Prostate gland (tissue), 2 donors: ENCODE measurements around the gene IRS2. TPM values are rescaled to one million over a fixed set of nuclear protein-coding genes. Genes with fewer than 3 reads are reported as not detected.
A peak's percentile ranks its signal among the peaks of the same experiment; 100 is the strongest.

Experiments used
- DNase-seq: peaks from one replicate; pipeline ENCODE4 v3.0.0-alpha.2; 2019; ENCODE audit warnings: low spot score
- H3K27ac ChIP-seq, 2 donors: fragments of 200-600 bp; sonication (generic); 2 replicates each; pipeline ENCODE4 v1.5.1; 2017 to 2019
- H3K27me3 ChIP-seq: fragments of 200-600 bp; sonication (generic); replicated peaks from 2 replicates; pipeline ENCODE4 v1.5.1; 2019; ENCODE audit not compliant: insufficient read depth
- H3K36me3 ChIP-seq, 2 donors: fragments of 200-600 bp; sonication (generic); 1 replicate in 1 of 2; 2 replicates in 1 of 2; pipeline versions ENCODE4 v1.5.1 to v1.8.1; 2017 to 2019
- H3K4me1 ChIP-seq: fragments of 200-600 bp; sonication (generic); replicated peaks from 2 replicates; pipeline ENCODE4 v1.5.1; 2019
- H3K4me3 ChIP-seq, 2 donors: fragments of 200-600 bp; sonication (generic); 2 replicates each; pipeline ENCODE4 v1.5.1; 2017 to 2019
- H3K9me3 ChIP-seq: fragments of 200-600 bp; sonication (generic); 2 replicates; pipeline ENCODE4 v1.5.1; 2017
- POLR2A ChIP-seq: fragments of 450-650 bp; IDR thresholded peaks from one replicate; pipeline ENCODE4 v1.6.1; 2016; ENCODE audit warnings: antibody characterized with exemption, mild to moderate bottlenecking
- POLR2AphosphoS5 ChIP-seq: sonication (generic); formaldehyde crosslinking; IDR thresholded peaks from one replicate; pipeline ENCODE4 v1.6.1; 2017; ENCODE audit warnings: antibody characterized with exemption
- WGBS: methylation state at CpG from one replicate; pipeline ENCODE4 v1.1.5; 2018; 5-methylcytosine and 5-hydroxymethylcytosine counted together
- intact Hi-C: fragments of 100-400 bp; cut with DNase I; formaldehyde crosslinking; loops from one replicate; pipeline ENCODE4 v1.14.2; 2022
- total RNA-seq, 2 donors: library from RNA; depleted of rRNA; stranded (reverse); fragments of >200 nt; gene quantifications; one replicate each; pipeline ENCODE4 v1.1.0, GENCODE V29; 2016
- TF ChIP-seq, protein P1 (sequence below), 4 experiments: fragments of 200-600 bp in 2 of 4; fragments of 450-650 bp in 2 of 4; sonication (generic) in 2 of 4; IDR thresholded peaks; 1 replicate in 3 of 4; 2 replicates in 1 of 4; pipeline ENCODE4 v1.5.1; 2016 to 2019; ENCODE audit warnings: antibody characterized with exemption in 4 of 4, mild to moderate bottlenecking in 2 of 4, moderate library complexity in 2 of 4

The IRS2 gene
- total RNA-seq, 2 donors from 2014 or later: 43.5 to 54.8 TPM

GRCh38 chr13:109785141-109785891 lies 1.1 kb downstream of the IRS2 start:
- Histone ChIP-seq H3K36me3 (peaks cover 9 to 22% of the 10 kb centered on the region in 2 donors), H3K4me1 (peaks cover 11% of the 10 kb centered on the region), H3K9me3 (no peaks in the 10 kb centered on the region), H3K4me3 (peak overlapping the region; percentile 70 to 96), H3K27me3 (no peaks in the 10 kb centered on the region), H3K27ac (peak overlapping the region; percentile 84 to 97)
- 3% methylated on average over 83 of the region's 98 CpGs for WGBS
- intact Hi-C loops: loop anchor here (2.0 to 10.0 kb wide), 5 partner anchors 87 to 641 kb away; no protein-coding TSS in a partner anchor
- DNase-seq: no peak
- TF ChIP-seq POLR2AphosphoS5 (peak; percentile 13), POLR2A (peak; percentile 24)
- TF ChIP-seq, protein P1, sequence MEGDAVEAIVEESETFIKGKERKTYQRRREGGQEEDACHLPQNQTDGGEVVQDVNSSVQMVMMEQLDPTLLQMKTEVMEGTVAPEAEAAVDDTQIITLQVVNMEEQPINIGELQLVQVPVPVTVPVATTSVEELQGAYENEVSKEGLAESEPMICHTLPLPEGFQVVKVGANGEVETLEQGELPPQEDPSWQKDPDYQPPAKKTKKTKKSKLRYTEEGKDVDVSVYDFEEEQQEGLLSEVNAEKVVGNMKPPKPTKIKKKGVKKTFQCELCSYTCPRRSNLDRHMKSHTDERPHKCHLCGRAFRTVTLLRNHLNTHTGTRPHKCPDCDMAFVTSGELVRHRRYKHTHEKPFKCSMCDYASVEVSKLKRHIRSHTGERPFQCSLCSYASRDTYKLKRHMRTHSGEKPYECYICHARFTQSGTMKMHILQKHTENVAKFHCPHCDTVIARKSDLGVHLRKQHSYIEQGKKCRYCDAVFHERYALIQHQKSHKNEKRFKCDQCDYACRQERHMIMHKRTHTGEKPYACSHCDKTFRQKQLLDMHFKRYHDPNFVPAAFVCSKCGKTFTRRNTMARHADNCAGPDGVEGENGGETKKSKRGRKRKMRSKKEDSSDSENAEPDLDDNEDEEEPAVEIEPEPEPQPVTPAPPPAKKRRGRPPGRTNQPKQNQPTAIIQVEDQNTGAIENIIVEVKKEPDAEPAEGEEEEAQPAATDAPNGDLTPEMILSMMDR (IDR thresholded peaks at IDR 0.05): no peak

DNA sequence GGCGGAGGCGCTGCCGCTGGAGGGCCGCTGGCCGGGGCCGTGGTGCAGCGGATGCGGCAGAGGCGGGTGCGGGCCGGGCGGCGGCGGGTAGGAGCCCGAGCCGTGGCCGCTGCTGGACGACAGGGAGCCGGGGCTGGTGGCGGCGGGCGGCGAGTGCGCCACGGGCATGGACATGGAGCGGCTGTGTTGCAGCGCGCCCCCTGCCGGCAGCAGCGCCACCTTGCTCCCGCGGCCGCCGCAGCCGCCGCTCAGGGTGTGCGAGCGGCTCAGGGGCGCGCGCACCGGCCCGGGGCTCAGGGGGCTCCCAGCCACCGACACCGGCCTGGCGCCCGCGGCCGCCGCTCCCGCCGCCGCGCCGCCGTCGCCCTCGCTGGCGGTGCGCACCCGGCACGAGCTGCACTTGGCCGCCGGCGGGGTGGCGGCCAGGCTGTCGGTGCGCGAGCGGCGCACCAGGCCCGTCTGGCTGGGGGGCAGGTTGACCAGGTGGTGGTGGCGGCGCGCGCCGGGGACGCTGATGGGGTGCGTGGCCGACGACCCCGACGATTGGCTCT lies 1.7 kb downstream of the IRS2 start:
- Histone ChIP-seq H3K4me1 (peaks cover 11% of the 10 kb centered on the region), H3K27ac (peak overlapping the region; percentile 84 to 97), H3K27me3 (no peaks in the 10 kb centered on the region), H3K4me3 (peak overlapping the region; percentile 70 to 96), H3K9me3 (no peaks in the 10 kb centered on the region), H3K36me3 (peaks cover 9 to 22% of the 10 kb centered on the region in 2 donors)
- intact Hi-C loops: loop anchor here (2.0 to 10.0 kb wide), 6 partner anchors 88 to 822 kb away; no protein-coding TSS in a partner anchor
- 8% methylated on average over 47 of the region's 83 CpGs for WGBS
- peak; percentile 75 for DNase-seq
- TF ChIP-seq, protein P1 (IDR thresholded peaks at IDR 0.05): peak; percentile 43 to 90 (median 74)
- TF ChIP-seq POLR2AphosphoS5: no peak

DNA sequence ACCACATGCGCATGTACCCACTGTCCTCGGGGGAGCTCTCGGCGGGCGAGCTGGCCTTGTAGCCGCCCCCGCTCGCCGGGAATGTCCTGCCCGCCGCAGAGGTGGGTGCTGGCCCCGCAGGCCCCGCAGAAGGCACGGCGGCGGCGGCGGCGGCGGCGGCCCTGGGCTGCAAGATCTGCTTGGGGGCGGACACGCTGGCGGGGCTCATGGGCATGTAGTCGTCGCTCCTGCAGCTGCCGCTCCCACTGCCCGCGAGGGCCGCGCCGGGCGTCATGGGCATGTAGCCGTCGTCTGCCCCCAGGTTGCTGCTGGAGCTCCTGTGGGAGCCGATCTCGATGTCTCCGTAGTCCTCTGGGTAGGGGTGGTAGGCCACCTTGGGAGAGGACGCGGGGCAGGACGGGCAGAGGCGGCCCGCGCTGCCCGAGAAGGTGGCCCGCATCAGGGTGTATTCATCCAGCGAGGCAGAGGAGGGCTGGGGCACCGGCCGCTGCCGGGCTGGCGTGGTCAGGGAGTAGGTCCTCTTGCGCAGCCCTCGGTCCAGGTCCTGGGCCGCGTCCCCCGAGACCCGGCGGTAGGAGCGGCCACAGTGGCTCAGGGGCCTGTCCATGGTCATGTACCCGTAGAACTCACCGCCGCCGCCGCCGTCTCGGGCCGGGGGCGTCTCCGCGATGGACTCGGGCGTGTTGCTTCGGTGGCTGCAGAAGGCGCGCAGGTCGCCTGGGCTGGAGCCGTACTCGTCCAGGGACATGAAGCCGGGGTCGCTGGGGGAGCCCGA lies 2.4 kb downstream of the IRS2 start:
- H3K4me3 ChIP-seq: peak overlapping the region; percentile 70 to 96
- intact Hi-C loops: loop anchor here (2.0 to 10.0 kb wide), 5 partner anchors 241 to 822 kb away; no protein-coding TSS in a partner anchor
- H3K9me3 ChIP-seq: no peaks in the 10 kb centered on the region
- H3K27me3 ChIP-seq: no peaks in the 10 kb centered on the region
- peak overlapping the region; percentile 78 to 79 for H3K27ac ChIP-seq
- H3K4me1 ChIP-seq: peaks cover 9% of the 10 kb centered on the region
- TF ChIP-seq POLR2AphosphoS5 (no peak), POLR2A (no peak)
- TF ChIP-seq, protein P1 (IDR thresholded peaks at IDR 0.05): no peak
- DNase-seq: no peak
- peaks cover 9 to 22% of the 10 kb centered on the region in 2 donors for H3K36me3 ChIP-seq
- 67% methylated on average over 76 of the region's 81 CpGs for WGBS

- WGBS: 92% methylated on average over 28 of the region's 29 CpGs
These were observed 3.0 kb downstream of the IRS2 start for GRCh38 chr13:109783447-109783814.

More at GRCh38 chr13:109783447-109783814, 3.0 kb downstream of the IRS2 start:
- peak overlapping the region in 1 of 2 donors; percentile 79 for H3K27ac ChIP-seq
- no peaks in the 10 kb centered on the region for H3K27me3 ChIP-seq
- H3K9me3 ChIP-seq: no peaks in the 10 kb centered on the region
- peaks cover 9% of the 10 kb centered on the region for H3K4me1 ChIP-seq
- peak overlapping the region in 1 of 2 donors; percentile 70 for H3K4me3 ChIP-seq
- TF ChIP-seq POLR2A (no peak), POLR2AphosphoS5 (no peak)
- TF ChIP-seq, protein P1 (IDR thresholded peaks at IDR 0.05): no peak
- intact Hi-C loops: loop anchor here (5.0 to 10.0 kb wide), 3 partner anchors 241 to 821 kb away; no protein-coding TSS in a partner anchor
- DNase-seq: no peak
- H3K36me3 ChIP-seq: peaks cover 9 to 22% of the 10 kb centered on the region in 2 donors
